ENCODE data around the gene DDX10.

DDX10 gene

GRCh38 chr11:108947654-108948570 is 283.0 kb downstream of the DDX10 start:
- no peak for DNase-seq

DNA sequence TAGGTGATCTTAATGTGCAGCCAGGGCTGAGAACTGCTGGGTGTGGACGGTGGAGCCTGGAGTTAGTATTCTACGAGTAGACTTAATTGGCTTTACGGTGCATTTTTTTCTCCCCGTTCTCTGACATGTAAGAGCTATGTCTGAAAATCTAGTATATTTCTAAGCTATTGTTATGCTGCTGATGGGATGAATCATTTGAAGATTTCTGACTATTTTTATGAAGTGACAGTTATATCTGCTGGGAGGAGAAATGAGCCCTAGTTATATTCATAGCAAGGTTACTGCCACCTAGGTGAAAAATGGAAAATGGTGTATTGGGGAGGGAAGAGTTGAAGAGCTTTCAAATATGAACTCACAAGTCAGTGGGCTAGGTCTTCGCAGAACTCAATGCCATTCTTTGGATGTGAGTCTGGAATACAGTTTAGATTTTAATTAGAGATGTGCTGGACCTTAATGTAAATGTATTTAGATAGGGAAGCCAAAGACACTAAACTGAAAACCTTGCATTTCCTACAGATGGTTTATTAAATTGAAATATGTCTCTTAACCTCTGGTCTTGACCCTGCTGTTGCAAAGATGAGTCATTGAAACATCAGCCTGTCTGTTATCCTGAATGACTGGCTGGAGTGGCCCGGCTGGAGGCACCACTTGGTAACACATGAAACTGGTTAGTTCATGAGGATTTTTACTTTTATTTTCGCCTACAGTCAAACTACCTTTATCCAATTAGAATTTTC is 293.7 kb downstream of the DDX10 start:
- no peak for DNase-seq

GRCh38 chr11:108959105-108959761 is 294.4 kb downstream of the DDX10 start:
- DNase-seq: no peak

- DNase-seq: no peak
These were observed 295.0 kb downstream of the DDX10 start for GRCh38 chr11:108959874-108960273.

DNA sequence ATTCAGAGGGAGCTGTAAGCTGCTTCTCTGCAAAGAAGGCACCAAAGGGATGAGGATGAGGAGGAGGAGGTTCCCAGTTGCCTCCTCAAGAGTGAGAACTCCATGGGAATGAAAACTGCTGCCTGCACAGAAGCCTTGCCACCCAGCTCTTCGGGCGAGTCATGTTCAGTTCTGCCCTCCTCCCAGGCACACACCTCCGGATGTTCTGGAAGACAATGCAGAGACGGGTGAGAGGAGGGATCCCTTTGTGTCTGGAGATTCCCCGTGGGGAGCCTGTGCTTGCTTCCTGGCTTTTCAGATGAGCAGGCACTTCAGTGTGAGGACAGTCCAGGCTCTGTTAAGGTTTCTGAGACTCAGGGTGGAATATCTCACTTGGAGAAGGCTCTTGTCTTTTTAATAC is 295.6 kb downstream of the DDX10 start:
- DNase-seq: no peak

GRCh38 chr11:108961095-108961494 is 296.2 kb downstream of the DDX10 start:
- DNase-seq: no peak

GRCh38 chr11:108963118-108963517 is 298.2 kb downstream of the DDX10 start:
- no peak for DNase-seq

GRCh38 chr11:108965306-108966001 is 300.6 kb downstream of the DDX10 start:
- DNase-seq: no peak

DNA sequence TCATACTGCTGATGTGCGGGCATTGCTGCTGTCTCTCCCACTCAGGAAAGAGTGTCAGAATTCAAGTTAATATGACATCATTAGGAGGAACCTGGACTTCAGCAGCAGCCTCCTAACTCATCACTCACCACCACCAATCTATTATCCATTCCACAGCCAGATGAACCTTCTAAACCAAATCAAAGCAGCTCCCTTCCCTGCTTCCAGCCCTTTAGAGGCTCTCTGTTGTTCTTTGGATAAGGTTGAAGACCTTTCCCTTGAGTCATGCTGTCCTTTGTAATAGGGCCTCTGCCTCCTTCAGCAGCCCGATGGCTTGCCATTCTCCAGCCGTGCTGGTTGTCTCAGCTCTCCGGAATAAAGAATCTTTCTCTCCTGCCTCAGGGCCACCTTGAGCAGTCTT is 301.3 kb downstream of the DDX10 start:
- DNase-seq: no peak

DNA sequence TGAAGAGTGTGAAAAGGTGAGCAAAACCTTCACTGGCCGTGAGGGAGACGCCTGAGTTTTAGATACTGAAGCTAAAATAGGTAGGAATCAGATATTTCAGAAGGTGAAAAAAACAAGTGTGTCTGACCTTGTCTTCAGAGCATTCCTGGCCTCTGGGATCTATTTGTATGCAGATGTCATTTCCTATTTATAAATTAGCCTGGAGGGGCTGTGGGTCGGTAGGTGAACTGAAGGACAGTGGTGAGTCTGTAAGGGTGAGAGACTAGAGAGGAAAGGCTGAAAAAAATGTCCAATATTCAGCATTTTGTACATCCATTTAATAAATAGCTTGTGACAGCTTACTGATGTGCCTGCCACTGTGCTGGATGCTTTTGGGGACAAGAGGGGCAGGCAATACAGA is 302.1 kb downstream of the DDX10 start:
- DNase-seq: no peak

- DNase-seq: peak in 9 of 14 donors; percentile 4 to 80 (median 20)
These were observed 302.7 kb downstream of the DDX10 start for GRCh38 chr11:108967571-108967970.

GRCh38 chr11:108970221-108970991 is 305.5 kb downstream of the DDX10 start:
- no peak for DNase-seq

DNA sequence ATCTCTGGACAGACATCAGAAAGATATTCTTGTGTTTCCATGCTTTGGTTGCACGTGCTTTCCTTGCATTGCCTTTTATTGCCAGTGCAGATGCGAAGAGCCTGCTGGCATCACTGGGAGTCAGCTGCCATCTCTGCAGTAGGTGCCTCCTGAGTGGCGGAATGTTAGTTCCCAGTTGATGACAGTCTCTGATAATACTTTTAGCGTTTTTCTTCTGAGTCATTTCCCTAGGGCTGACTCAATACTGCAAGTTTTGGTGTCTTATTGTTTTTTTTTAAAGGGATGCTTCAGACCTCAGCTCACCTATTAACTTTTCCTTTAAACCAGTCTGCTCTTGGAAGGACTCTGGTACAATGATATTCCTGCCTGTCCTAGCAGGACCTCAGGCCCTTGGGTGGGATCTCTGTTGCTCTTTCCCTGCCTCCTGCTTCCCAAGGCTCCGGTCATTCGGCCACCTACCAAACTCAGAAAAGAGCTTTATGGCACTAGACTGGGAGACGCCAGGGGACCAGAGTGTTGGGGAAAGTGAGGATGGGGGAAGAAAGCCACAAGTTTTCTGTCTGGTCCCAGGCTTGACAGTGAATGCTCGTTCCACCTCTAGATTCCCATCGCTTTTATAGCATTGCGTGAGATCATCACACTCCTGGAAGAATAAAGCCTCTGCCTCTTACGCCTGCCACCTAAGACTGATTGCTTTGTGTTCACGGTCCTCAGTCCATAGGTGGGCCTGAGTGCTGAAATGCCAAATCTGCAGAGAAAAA is 308.7 kb downstream of the DDX10 start:
- DNase-seq: no peak

DNA sequence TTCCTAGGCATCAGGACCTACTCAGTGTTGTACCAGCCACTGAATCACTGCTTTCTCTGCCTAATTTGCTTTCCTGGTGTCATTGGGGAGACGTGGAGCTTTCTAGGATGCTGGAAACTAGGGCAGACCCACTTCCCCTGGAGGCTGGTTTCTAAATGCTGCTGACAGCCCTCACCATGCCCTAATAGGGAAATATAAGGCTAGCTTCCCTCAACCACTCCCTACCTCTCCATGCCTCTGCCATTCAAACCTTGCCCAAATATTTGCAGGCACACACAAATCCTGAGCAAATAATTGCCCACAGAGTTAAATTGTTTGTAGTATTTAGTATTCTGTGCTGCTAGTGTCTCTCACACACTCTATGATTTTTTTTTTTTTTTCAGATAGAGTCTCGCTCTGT is 310.2 kb downstream of the DDX10 start:
- DNase-seq: no peak

GRCh38 chr11:108975641-108976071 is 310.8 kb downstream of the DDX10 start:
- peak in 1 of 14 donors; percentile 92 for DNase-seq

DNA sequence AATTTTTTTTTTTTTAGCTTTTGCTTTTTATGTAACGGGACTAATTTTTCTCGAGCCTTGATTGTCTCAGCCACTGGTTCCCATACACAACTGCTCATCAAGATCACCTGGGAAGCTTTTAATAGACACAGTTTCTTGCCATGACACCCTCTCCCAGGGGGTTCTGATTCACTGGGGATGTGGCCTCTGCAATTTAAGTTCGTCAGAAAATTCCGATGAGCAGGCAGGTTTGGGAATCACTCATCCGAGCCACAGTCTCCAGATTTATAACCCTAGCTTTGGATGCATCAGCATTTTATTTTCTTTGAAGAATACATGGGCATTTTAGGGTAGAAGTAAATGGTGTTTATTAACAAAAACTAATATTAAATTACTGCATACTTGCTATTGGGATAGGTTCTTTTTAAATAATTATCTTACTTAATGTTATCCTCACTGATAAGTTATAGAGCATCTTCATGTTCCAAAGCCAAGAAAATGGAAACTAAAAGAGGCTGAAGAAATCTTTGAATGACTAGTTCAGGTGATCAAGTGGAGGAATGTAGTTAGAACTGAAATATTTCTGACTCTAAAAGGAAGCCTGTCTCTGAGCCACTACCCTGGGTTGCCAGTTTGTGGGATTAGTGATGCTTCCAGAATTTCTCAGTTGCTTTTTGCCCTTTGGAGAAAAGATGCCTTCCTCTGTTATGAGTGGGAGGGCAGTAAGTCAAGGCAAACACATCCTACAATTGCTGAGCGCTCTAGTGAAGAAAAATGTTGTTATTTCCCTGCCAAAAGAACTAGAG is 319.0 kb downstream of the DDX10 start:
- no peak for DNase-seq

- no peak for DNase-seq
These were observed 319.7 kb downstream of the DDX10 start for GRCh38 chr11:108984523-108984922.

DNA sequence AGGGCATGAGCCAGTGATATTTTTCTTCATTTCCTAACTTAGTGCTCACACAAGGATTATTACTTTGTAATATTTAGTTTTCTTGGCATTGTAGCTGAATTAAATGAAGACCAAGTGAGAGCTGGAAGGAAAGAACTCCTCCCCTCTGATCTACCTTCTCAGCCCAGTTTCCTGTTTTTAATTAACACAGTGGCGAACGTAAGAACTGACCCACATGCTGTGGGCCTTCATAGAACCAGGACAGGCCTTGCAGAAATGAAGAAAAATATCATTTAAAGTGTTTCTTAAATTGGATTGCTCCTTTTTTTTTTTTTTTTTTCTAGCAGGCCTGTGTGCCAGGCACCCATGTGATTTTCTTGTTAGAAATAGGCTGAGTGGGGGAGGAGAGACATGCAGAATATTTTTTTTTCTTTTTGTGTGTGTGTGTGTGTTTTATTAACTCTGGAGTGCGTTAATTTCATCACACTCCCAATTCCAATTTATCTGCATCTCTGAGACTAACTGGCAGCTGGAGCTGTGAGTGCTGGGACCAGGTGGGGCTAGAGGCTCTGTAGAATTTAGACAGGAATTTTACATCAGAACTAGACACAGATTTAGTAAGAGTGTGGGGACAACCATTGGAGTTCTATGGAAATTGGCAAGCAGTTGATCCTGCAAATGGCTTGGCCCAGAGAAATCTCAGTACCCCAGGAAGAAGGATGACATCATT is 320.5 kb downstream of the DDX10 start:
- DNase-seq: peak in 1 of 14 donors; percentile 43

GRCh38 chr11:108985945-108986279 is 321.0 kb downstream of the DDX10 start:
- peak in 1 of 14 donors; percentile 62 for DNase-seq
